Measurements from ENCODE around the gene SALL3. TPM values are rescaled to one million over a fixed set of nuclear protein-coding genes. Genes with fewer than 3 reads are reported as not detected.

The SALL3 gene
- total RNA-seq, 1 donor from 2014 or later, result 0.08 TPM

DNA sequence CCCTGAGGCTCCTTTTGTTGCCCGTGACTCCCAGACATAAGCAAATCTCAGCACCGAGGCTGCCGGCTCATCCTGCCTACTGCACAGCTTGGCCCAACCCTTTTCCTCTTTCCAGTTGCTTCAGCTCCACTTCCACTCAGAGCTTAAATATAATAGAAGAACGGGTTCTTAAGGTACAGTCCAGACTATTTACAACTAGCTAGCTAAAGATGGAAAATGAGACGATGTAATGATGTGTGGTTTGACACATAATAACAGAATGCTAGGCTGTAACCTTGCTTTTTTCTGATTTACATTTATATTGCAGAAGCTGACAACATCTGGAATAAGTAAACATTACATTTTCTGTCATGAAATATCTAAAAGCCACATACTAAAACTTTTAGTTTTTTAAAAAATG, 62.7 kb downstream of the SALL3 start:
- intact Hi-C loops (cut with DNase I), result no loop called here
- ATAC-seq (ENCODE audit: poor library complexity), result no peak
- DNase-seq, result no peak

DNA sequence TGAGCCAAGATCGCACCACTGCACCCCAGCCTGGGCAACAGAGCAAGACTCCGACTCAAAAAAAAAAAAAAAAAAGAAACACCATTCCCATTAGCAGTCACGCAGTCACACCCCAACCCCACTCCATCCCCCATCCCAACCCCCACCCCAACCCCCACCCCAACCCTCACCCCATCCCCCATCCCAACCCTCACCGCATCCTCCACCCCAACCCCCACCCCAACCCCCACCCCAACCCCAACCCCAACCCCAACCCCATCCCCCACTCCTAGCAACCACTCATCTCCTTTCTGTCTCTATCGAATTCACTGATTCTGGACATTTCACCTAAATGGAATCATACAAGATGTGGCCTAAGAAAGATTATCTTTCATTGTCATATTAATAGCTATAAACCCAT, 63.7 kb downstream of the SALL3 start:
- ATAC-seq (ENCODE audit: poor library complexity), result no peak
- intact Hi-C loops (cut with DNase I), result no loop called here

DNA sequence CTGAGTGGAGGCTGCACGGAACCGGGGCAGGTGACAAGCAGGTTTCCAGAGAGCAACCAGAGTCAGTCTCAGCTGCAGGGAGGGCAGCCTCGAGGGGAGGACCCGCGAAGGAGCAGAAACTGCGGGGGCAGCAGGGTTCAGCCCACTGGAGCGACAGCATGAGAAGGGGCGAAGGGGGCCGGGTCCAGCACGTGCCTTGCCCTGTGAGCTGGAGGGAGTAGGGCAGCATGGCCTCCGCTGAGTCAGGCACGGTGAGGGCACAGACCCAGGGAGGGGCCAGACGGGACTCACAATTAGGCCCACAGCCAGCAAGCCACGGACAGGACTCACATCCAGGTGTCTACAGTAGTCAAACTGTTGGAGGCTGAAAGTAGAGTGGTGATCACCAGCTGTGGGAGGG, 66.9 kb downstream of the SALL3 start:
- DNase-seq (no peak), ATAC-seq (ENCODE audit: poor library complexity) (no peak)
- intact Hi-C loops (cut with DNase I), result no loop called here

More for the DNA sequence above, 63.7 kb downstream of the SALL3 start:
- no peak for DNase-seq

DNA sequence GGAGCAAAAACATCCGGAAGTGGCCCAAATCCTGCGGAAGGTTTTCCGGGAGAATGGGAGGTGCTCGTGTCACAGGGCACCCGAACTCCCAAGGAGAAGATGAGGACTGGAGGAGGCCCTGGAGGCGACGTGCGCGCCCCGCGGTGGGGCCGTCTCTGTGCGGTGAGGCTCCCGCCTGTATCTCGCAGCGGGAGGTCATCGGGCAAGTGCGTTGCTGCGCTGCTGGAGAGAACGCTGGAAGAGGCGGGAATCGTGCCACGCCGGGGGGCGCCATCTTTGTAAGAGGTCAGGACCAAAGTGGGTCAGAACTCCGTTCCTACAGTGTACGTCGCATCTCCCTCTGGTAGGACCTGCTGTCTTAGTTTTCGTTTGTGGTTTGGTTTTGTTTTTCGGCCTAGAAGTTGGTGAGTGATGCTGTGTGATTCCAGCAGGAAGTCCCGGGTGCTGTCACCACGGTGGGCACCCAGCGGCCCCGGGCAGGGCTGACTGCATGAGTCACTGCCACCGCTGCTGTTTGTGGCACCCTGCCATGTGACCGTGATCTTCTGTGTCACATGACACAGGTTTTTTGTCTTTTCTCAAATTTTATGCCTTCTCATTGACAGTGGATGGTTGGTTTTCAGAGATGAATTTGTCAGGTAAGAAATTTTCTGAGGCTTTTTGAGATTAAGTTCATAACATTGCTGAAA, 68.1 kb downstream of the SALL3 start:
- DNase-seq (no peak), ATAC-seq (ENCODE audit: poor library complexity) (no peak)
- intact Hi-C loops (cut with DNase I), result no loop called here

DNA sequence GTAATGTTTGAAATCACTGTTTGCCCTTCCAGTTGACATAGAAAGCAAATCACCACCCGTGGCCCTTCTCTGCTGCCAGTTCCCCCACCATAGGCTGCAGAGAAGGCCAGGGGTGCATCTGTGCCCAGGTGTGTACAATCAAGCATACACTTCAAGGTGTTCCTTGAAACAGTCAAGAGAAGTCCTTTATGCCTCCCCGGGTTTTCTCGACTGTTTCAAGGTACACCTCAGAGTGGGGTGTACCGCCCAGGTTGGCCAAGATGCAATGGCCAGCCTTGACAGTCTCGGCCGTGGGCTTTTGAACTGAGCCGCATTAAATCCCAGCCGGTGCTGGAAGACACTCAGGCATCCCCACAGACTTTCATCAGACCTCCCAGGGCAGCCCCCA, 68.6 kb downstream of the SALL3 start:
- ATAC-seq (ENCODE audit: poor library complexity) (no peak), DNase-seq (no peak)

DNA sequence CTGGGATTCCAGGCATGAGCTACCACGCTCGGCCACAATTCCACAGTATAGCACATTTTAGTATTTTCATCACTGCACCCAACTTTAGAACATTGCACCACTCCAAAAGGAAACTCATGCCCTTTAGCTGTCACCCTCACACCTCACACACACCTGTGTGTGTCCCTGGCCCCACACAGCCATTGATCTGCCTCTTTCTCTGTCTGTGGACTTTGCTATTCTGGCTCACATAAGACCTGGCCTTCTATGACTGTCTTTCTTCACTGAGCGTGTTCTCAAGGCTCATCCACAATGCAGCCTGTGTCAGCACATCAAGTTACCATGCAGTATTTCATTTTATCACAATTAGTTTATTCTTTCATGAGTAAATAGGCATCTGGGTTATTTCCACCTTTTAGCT, 69.9 kb downstream of the SALL3 start:
- intact Hi-C loops (cut with DNase I), result no loop called here
- no peak for ATAC-seq (ENCODE audit: poor library complexity)
- no peak for DNase-seq

More for the DNA sequence above, 68.6 kb downstream of the SALL3 start:
- intact Hi-C loops (cut with DNase I), result no loop called here

Other genes starting within 250 kb of the SALL3 start
- gene ATP9B, start 89.6 kb downstream of the SALL3 start, total RNA-seq, result 13.7 TPM

Data from Right ventricle myocardium superior (tissue), 1 donor.